GM23248 (cell line): Measurements from ENCODE around the gene SYTL3.

Experiments
- EZH2 ChIP-seq: fragments of 200-600 bp; sonication (generic); IDR thresholded peaks from 2 replicates; pipeline ENCODE4 v1.6.1; 2018; ENCODE audit warnings: antibody characterized with exemption, mild to moderate bottlenecking; ENCODE audit not compliant: insufficient read depth, poor library complexity, severe bottlenecking
- EZH2phosphoT487 ChIP-seq: fragments of 200-600 bp; sonication (generic); IDR thresholded peaks from 2 replicates; pipeline ENCODE4 v1.6.1; 2018; ENCODE audit warnings: antibody characterized with exemption, moderate library complexity, mild to moderate bottlenecking, low read depth; ENCODE audit not compliant: insufficient read depth

DNA sequence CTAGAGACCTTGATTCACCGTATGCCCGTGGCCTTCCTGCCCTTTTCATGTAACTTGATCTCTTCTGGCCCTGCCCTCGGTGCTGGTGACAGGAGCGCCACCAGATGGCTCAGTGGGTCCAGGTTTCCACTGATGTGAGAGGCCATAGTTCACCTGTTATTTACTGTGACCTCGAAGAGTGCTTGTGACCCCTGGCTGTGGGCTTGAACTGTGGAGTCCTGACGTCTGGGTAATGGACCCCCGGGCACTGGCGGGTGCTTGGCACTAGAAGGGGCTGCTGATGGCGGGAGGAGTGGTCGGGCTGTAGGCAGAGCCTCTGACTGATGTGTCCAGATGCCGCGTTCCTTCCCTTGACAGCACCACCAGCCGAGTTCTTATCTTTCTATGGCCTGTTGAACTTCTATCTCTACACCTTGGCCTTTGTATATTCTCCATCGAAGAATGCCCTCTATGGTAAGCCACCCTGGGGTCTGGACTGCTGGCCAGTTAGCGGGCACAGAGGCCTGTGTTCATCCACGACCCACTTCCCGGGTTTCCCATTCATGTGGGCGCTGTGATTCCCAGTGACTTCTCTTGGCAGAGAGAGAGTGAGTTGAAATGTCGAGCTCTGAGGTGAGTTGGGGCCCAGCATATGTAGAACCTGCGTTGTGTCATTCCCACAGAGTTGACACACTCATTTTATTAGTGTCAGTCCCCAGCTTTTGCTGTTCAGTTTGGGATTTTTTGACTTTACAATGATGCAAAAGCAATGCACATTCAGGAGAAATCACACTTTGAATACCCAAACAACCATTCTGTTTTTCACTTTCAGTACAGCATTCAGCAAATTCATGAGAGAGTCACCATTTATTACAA lies 20.3 kb upstream of the SYTL3 start:
- TF ChIP-seq EZH2, result no peak
- no peak for TF ChIP-seq EZH2phosphoT487
